GM23338 (cell line): ENCODE measurements around the gene UGT2A1. TPM values are rescaled to one million over a fixed set of nuclear protein-coding genes. Genes with fewer than 3 reads are reported as not detected.

Experiments used
- ATAC-seq: fragments of 200-7000 bp; cut with Tn5 transposase; 3 replicates; pipeline ENCODE4 v1.9.1; 2020
- DNase-seq: peaks from one replicate; pipeline ENCODE4 v3.0.0-alpha.2; 2015; ENCODE audit warnings: low spot score
- H2AFZ ChIP-seq: fragments of 200-600 bp; sonication (generic); 2 replicates; pipeline ENCODE4 v1.8.0; 2016; ENCODE audit warnings: antibody characterized with exemption, mild to moderate bottlenecking, moderate library complexity
- H3F3A ChIP-seq: fragments of 200-600 bp; sonication (generic); replicated peaks from 2 replicates; pipeline ENCODE4 v1.8.0; 2017; ENCODE audit warnings: antibody characterized with exemption, mixed run types, low read depth
- H3K27ac ChIP-seq: fragments of 200-600 bp; sonication (generic); 2 replicates; pipeline ENCODE4 v1.6.1; 2016; ENCODE audit warnings: low read depth
- H3K27me3 ChIP-seq: fragments of 200-600 bp; sonication (generic); 2 replicates; pipeline ENCODE4 v1.8.0; 2016; ENCODE audit warnings: mild to moderate bottlenecking, mixed run types, moderate library complexity; ENCODE audit not compliant: insufficient read depth
- H3K36me3 ChIP-seq: fragments of 200-600 bp; sonication (generic); 2 replicates; pipeline ENCODE4 v1.8.0; 2016; ENCODE audit warnings: mild to moderate bottlenecking; ENCODE audit not compliant: insufficient read depth
- H3K4me1 ChIP-seq: fragments of 200-600 bp; sonication (generic); 2 replicates; pipeline ENCODE4 v1.8.0; 2016; ENCODE audit warnings: mild to moderate bottlenecking, moderate library complexity; ENCODE audit not compliant: insufficient read depth
- H3K4me2 ChIP-seq: fragments of 200-600 bp; sonication (generic); 2 replicates; pipeline ENCODE4 v1.7.1; 2017; ENCODE audit warnings: mixed run types
- H3K4me3 ChIP-seq: fragments of 200-600 bp; sonication (generic); 2 replicates; pipeline ENCODE4 v1.6.1; 2016; ENCODE audit warnings: mixed run types
- H3K79me2 ChIP-seq: fragments of 200-600 bp; sonication (generic); replicated peaks from 2 replicates; pipeline ENCODE4 v1.8.0; 2017; ENCODE audit warnings: mild to moderate bottlenecking; ENCODE audit not compliant: insufficient read depth
- H3K9me2 ChIP-seq: fragments of 200-600 bp; sonication (generic); 2 replicates; pipeline ENCODE4 v1.8.0; 2017; ENCODE audit not compliant: insufficient read depth
- H4K20me1 ChIP-seq: fragments of 200-600 bp; sonication (generic); replicated peaks from 2 replicates; pipeline ENCODE4 v1.8.0; 2017; ENCODE audit warnings: mild to moderate bottlenecking; ENCODE audit not compliant: insufficient read depth
- H3K27ac Mint-ChIP-seq: 2 replicates; pipeline ENCODE4 v1.8.0; 2020; ENCODE audit warnings: inconsistent platforms, mild to moderate bottlenecking, moderate library complexity, mixed read lengths
- H3K27me3 Mint-ChIP-seq: 3 replicates; pipeline ENCODE4 v1.8.0; 2022; ENCODE audit warnings: low read depth, mild to moderate bottlenecking, moderate library complexity, mixed read lengths, inconsistent platforms; ENCODE audit not compliant: insufficient read depth, poor library complexity
- H3K36me3 Mint-ChIP-seq: 3 replicates; pipeline ENCODE4 v1.8.0; 2021; ENCODE audit warnings: low read depth, mild to moderate bottlenecking, inconsistent platforms, moderate library complexity, mixed read lengths
- H3K4me1 Mint-ChIP-seq: 3 replicates; pipeline ENCODE4 v1.8.0; 2020; ENCODE audit warnings: mild to moderate bottlenecking, inconsistent platforms, mixed read lengths
- H3K4me3 Mint-ChIP-seq: 3 replicates; pipeline ENCODE4 v1.8.0; 2021; ENCODE audit warnings: moderate library complexity, mild to moderate bottlenecking, inconsistent platforms, mixed read lengths
- H3K9me3 Mint-ChIP-seq: 3 replicates; pipeline ENCODE4 v1.8.0; 2020; ENCODE audit warnings: moderate library complexity, mild to moderate bottlenecking, inconsistent platforms, mixed read lengths
- CREB1 ChIP-seq: fragments of 250-450 bp; sonication (Bioruptor Pico); IDR thresholded peaks from 2 replicates; pipeline ENCODE4 v1.5.0; 2020; ENCODE audit warnings: low read depth, mild to moderate bottlenecking, moderate library complexity
- ETS1 ChIP-seq: IDR thresholded peaks from 2 replicates; pipeline ENCODE4 v1.6.1; 2016; ENCODE audit warnings: antibody characterized with exemption
- EZH2 ChIP-seq: fragments of 200-600 bp; sonication (generic); IDR thresholded peaks from one replicate; pipeline ENCODE4 v1.8.0; 2017; ENCODE audit warnings: antibody characterized with exemption, mild to moderate bottlenecking, low read depth; ENCODE audit not compliant: unreplicated experiment
- EZH2phosphoT487 ChIP-seq: fragments of 200-600 bp; sonication (generic); IDR thresholded peaks from one replicate; pipeline ENCODE4 v1.8.1; 2018; ENCODE audit warnings: antibody characterized with exemption; ENCODE audit not compliant: unreplicated experiment
- JUNB ChIP-seq: IDR thresholded peaks from one replicate; pipeline ENCODE4 v1.6.1; 2016; ENCODE audit warnings: antibody characterized with exemption; ENCODE audit not compliant: unreplicated experiment
- NANOG ChIP-seq: IDR thresholded peaks from 2 replicates; pipeline ENCODE4 v1.6.1; 2016; ENCODE audit warnings: antibody characterized with exemption, borderline replicate concordance
- POLR2AphosphoS5 ChIP-seq: IDR thresholded peaks from 2 replicates; pipeline ENCODE4 v1.6.1; 2016; ENCODE audit warnings: antibody characterized with exemption, low read depth
- REST ChIP-seq: IDR thresholded peaks from one replicate; pipeline ENCODE4 v1.6.1; 2018; ENCODE audit warnings: antibody characterized with exemption; ENCODE audit not compliant: unreplicated experiment
- STAT1 ChIP-seq: IDR thresholded peaks from one replicate; pipeline ENCODE4 v1.6.1; 2016; ENCODE audit warnings: antibody characterized with exemption; ENCODE audit not compliant: unreplicated experiment
- ZNF114 ChIP-seq: fragments of 250-450 bp; sonication (Bioruptor Pico); IDR thresholded peaks from 2 replicates; pipeline ENCODE4 v1.5.0; 2020; ENCODE audit warnings: mild to moderate bottlenecking, moderate library complexity
- ZNF331 ChIP-seq: fragments of 250-450 bp; sonication (Bioruptor Pico); IDR thresholded peaks from 2 replicates; pipeline ENCODE4 v1.5.0; 2020; ENCODE audit warnings: low read depth, mild to moderate bottlenecking, moderate library complexity
- ZNF462 ChIP-seq: fragments of 250-450 bp; sonication (Bioruptor Pico); IDR thresholded peaks from 2 replicates; pipeline ENCODE4 v1.5.0; 2020; ENCODE audit warnings: mild to moderate bottlenecking, moderate library complexity
- polyA plus RNA-seq: library from polyadenylated mRNA; unstranded; fragments of >200 nt; fragmentation: Nextera tagmentation; extraction: Ambion mirVana; gene quantifications from 2 replicates; pipeline ENCODE4 v1.2.1, GENCODE V29; 2016
- total RNA-seq: library from RNA; depleted of rRNA; stranded (reverse); fragments of >200 nt; shearing (Covaris generic); gene quantifications from 2 replicates; pipeline ENCODE4 v1.2.3, GENCODE V29; 2014

The UGT2A1 gene
- total and polyA plus RNA-seq, 2 experiments from 2014 or later, result not detected

GRCh38 chr4:69576251-69576877 is 76.7 kb downstream of the UGT2A1 start:
- Histone ChIP-seq H3K4me1 (no peaks in the 10 kb centered on the region), H3K27me3 (no peaks in the 10 kb centered on the region), H3K4me2 (no peak overlapping the region), H3K4me3 (no peak overlapping the region), H3K9me2 (no peaks in the 10 kb centered on the region), H2AFZ (no peak overlapping the region), H3K27ac (no peak overlapping the region), H3K79me2 (no peaks in the 10 kb centered on the region), H3F3A (no peaks in the 10 kb centered on the region), H3K36me3 (no peaks in the 10 kb centered on the region), H4K20me1 (no peaks in the 10 kb centered on the region)
- H3K4me1 Mint-ChIP-seq, result no peaks in the 10 kb centered on the region
- ATAC-seq, result no peak
- H3K4me3 Mint-ChIP-seq, result no peak overlapping the region
- no peak overlapping the region for H3K27ac Mint-ChIP-seq
- no peaks in the 10 kb centered on the region for H3K36me3 Mint-ChIP-seq
- H3K27me3 Mint-ChIP-seq, result no peaks in the 10 kb centered on the region
- H3K9me3 Mint-ChIP-seq, result no peaks in the 10 kb centered on the region; the same call in 2 of the 3 replicates
- DNase-seq, result no peak
- TF ChIP-seq NANOG (no peak), ZNF462 (CRISPR knock-in tag) (no peak), ZNF114 (CRISPR knock-in tag) (no peak), REST (no peak), ETS1 (no peak), EZH2 (no peak), POLR2AphosphoS5 (no peak), ZNF331 (CRISPR knock-in tag) (no peak), JUNB (no peak), STAT1 (no peak), EZH2phosphoT487 (no peak), CREB1 (CRISPR knock-in tag) (no peak)
